SJSA1 (cell line): ENCODE data around the gene CROCC2. TPM values are rescaled to one million over a fixed set of nuclear protein-coding genes. Genes with fewer than 3 reads are reported as not detected.
A peak's percentile ranks its signal among the peaks of the same experiment; 100 is the strongest.

ENCODE experiments used
- DNase-seq, 2 experiments: peaks; one replicate each; pipeline ENCODE4 v3.0.0-alpha.2; 2015 to 2020; ENCODE audit warnings: low spot score in 2 of 2, low read depth in 1 of 2
- H3K27ac ChIP-seq: fragments of 250-450 bp; sonication (Bioruptor Pico); 2 replicates; pipeline ENCODE4 v1.5.1; 2020; ENCODE audit warnings: mild to moderate bottlenecking, moderate library complexity
- H3K27me3 ChIP-seq: fragments of 250-450 bp; sonication (Bioruptor Pico); replicated peaks from 2 replicates; pipeline ENCODE4 v1.5.1; 2020; ENCODE audit warnings: mild to moderate bottlenecking, moderate library complexity
- H3K36me3 ChIP-seq: fragments of 250-450 bp; sonication (Bioruptor Pico); 2 replicates; pipeline ENCODE4 v1.5.1; 2020; ENCODE audit warnings: mild to moderate bottlenecking
- H3K4me1 ChIP-seq: fragments of 250-450 bp; sonication (Bioruptor Pico); replicated peaks from 2 replicates; pipeline ENCODE4 v1.6.1; 2021; ENCODE audit warnings: mild to moderate bottlenecking
- H3K4me3 ChIP-seq: fragments of 250-450 bp; sonication (Bioruptor Pico); 2 replicates; pipeline ENCODE4 v1.5.1; 2020; ENCODE audit warnings: mild to moderate bottlenecking
- H3K9me3 ChIP-seq: fragments of 250-450 bp; sonication (Bioruptor Pico); replicated peaks from 2 replicates; pipeline ENCODE4 v1.5.1; 2020; ENCODE audit warnings: mild to moderate bottlenecking
- total RNA-seq: library from RNA; depleted of rRNA; stranded (reverse); fragments of >200 nt; shearing (Covaris generic); gene quantifications from 2 replicates; pipeline ENCODE4 v1.2.3, GENCODE V29; 2014

Gene CROCC2
- total RNA-seq, 1 experiment from 2014 or later = not detected

DNA sequence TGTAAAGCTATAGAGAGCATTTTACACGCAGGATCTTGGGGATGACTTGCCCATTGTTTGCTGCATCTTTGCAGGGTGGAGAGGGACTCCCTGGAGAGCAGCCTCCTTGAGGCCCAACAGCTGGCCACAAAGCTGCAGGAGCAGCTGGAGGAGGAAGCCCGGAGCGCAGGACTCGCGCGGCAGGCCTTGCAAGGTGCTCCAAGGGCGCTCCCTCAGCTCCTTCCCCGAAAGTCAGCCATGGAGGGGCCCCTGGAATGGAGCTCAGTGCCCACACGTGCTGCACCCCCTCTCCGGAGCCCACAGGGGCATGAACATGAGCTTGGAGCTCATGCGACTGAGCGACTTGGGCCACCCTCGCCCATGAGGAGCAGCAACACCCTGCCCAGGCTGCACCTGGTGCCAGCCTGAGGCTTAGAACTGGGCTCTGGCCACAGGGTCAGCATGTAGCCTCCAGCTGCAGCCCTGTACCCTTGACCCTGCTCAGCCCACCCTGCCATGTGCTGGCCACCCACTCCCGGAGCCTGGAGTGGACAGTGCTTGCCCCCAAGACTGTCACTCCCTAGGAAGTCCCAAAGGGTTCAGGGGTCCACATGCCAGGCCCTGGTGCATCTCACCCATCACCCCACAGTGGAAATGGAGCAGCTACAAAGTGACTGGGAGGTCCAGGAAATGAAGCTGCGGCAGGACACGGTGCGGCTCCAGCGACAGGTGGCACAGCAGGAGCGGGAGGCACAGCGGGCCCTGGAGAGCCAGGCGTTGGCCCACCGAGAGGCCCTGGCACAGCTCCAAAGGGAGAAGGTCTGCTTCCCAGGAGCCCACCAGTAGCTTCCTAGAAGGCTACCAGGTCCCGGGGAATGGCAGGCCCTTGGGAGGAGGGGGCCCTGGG, 43.0 kb downstream of the CROCC2 start:
- peak in 1 of 2 experiments; percentile 41 for DNase-seq
- Histone ChIP-seq H3K36me3 (no peaks in the 10 kb centered on the region), H3K27ac (no peak overlapping the region), H3K27me3 (no peaks in the 10 kb centered on the region), H3K4me3 (no peak overlapping the region), H3K4me1 (0 out of 2 replicates have a peak, but pooled peaks cover 5% of the 10 kb centered on the region), H3K9me3 (no peaks in the 10 kb centered on the region)

GRCh38 chr2:240949791-240950705, 43.9 kb downstream of the CROCC2 start:
- Histone ChIP-seq H3K9me3 (no peaks in the 10 kb centered on the region), H3K36me3 (no peaks in the 10 kb centered on the region), H3K27ac (no peak overlapping the region), H3K4me1 (0 out of 2 replicates have a peak, but pooled peaks cover 8% of the 10 kb centered on the region), H3K27me3 (no peaks in the 10 kb centered on the region), H3K4me3 (no peak overlapping the region)
- DNase-seq = peak in 1 of 2 experiments; percentile 39

GRCh38 chr2:240951045-240951594, 45.0 kb downstream of the CROCC2 start:
- no peak overlapping the region for H3K4me3 ChIP-seq
- H3K9me3 ChIP-seq = no peaks in the 10 kb centered on the region
- H3K27ac ChIP-seq = no peak overlapping the region
- no peaks in the 10 kb centered on the region for H3K27me3 ChIP-seq
- 0 out of 2 replicates have a peak, but pooled peaks cover 8% of the 10 kb centered on the region for H3K4me1 ChIP-seq
- DNase-seq = peak in 1 of 2 experiments; percentile 16
- no peaks in the 10 kb centered on the region for H3K36me3 ChIP-seq

DNA sequence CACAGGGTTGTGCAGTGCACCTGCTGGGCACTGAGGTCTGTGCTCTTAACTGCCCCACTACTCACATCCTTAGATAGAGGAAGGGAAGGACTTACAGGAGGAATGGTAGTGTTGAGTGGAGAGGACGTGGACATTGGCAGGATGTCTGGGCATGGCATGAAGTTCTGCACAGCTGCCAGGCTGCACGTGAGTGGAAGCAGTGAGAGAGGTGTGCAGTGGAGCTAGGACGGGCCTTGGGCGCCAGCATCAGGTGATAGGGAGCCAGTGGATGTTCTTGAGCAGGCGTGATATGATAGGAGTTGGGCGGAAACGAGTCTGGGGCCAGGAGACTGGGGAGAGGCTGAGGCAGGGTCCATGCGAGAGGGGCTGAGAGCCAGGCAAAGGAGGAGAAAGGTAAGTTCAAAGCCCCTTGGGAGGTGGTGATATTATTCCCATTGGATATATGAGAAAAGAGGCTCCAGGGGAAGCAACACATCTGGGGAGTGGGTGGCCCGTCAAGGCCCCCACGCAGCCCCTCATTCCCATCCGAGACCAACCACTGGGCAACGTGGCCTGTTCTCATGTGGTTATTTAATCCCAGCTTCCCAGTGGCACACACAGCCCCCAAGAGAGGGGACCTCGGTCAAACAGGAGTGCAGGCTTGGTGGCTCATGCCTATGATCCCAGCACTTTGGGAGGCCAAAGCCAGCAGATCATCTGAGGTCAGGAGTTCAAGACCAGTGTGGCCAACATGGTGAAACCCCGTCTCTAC, 46.5 kb downstream of the CROCC2 start:
- DNase-seq = peak in 1 of 2 experiments; percentile 35
- Histone ChIP-seq H3K27ac (no peak overlapping the region), H3K27me3 (no peaks in the 10 kb centered on the region)

DNA sequence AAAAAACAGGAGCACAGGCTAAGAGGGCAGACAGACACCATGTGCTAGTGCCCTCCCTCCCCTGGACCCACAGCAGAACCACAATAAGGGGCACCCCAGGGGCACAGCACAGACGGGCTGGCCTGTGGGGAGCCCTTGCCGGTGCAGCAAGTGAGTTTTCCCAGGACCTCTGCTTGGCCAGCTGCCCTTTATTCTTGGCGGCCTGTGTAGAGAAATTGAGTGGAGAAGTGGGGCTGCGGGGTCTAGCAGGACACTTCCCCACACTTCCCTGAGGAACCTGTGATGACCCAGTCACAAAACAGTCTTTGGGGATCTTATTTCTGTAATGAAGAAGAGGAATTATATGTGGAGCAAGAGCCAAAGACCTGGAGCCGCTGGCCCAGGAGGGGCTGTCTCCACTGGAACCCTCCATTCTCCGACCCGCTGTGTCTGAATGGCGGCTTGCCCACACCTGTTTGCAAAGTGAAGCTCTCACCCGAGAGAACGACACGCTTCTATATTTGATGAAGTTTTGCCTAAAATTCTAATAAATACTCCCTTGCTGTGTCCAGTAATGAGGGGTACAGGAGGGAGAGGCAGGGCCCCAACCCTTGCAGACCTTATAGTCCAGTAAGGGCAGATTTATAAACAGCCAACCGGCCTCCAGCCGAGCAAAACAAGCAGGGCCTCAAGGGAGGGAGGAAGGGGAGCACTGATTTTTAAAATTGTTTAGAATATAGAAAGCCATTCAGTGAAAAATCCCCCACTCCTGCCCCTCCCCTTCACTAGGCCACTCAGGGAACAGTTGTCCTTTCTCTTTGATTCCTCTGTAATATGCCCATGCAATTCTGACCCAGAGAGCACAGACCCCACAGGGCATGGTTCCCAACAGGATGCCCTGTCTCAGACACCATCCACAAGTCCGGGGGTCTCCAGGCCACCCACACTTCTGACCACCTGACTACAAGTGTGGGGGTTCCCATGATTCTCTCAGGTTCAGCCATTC, 47.6 kb downstream of the CROCC2 start:
- H3K27me3 ChIP-seq = no peaks in the 10 kb centered on the region
- peak in 1 of 2 experiments; percentile 36 for DNase-seq

More for the DNA sequence above, 46.5 kb downstream of the CROCC2 start:
- Histone ChIP-seq H3K36me3 (no peaks in the 10 kb centered on the region), H3K4me3 (no peak overlapping the region), H3K9me3 (no peaks in the 10 kb centered on the region), H3K4me1 (0 out of 2 replicates have a peak, but pooled peaks cover 8% of the 10 kb centered on the region)

GRCh38 chr2:240954436-240955305, 48.5 kb downstream of the CROCC2 start:
- H3K27ac ChIP-seq = no peak overlapping the region

More for the DNA sequence above, 47.6 kb downstream of the CROCC2 start:
- Histone ChIP-seq H3K27ac (no peak overlapping the region), H3K36me3 (no peaks in the 10 kb centered on the region), H3K4me1 (0 out of 2 replicates have a peak, but pooled peaks cover 8% of the 10 kb centered on the region), H3K9me3 (no peaks in the 10 kb centered on the region), H3K4me3 (no peak overlapping the region)

DNA sequence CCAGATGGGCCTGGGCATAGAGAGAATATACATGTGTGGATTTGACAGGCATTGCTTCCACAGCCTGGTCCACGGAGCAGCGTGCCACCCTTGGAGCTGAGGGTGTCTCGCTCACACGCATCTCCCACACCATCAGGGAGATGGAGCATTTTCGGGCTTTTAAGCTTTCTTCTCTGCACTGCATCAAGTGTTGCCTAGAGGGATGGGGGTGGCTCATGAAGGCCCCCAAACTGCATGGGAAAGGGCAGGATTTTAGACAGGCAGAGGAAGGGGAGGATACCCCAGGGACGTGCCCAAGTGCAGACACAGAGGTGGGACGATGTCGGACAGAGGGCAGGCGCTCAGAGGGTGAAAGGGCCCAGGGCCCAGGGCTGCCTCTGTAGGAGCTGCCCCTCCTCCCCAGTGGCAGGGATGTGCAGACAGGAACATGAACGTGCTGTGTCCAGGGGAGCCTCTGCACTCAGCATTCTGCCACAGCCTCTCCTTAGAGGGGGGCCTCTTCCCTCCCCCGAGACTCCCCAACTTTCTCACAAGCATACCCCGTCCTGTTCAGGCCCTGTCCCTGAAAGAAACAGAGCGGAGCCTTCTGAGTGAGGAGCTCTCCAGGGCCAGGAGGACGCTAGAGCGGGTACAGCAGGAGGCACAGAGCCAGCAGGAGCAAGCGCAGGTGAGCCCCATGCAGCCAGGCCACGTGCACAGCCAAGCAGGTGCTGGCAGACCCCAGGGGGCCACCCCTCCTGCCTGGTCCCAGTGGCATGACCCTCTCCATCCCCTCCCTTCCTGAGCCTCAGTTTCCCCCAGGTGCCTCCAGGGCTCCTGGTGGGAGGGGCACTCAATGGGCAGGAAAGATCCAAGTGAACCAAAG, 49.4 kb downstream of the CROCC2 start:
- no peaks in the 10 kb centered on the region for H3K27me3 ChIP-seq
- H3K4me3 ChIP-seq = no peak overlapping the region
- peaks cover 11% of the 10 kb centered on the region; the same call in 1 of the 2 replicates for H3K4me1 ChIP-seq
- H3K9me3 ChIP-seq = no peaks in the 10 kb centered on the region
- H3K36me3 ChIP-seq = no peaks in the 10 kb centered on the region
- H3K27ac ChIP-seq = no peak overlapping the region
- DNase-seq = peak in 1 of 2 experiments; percentile 29

More at GRCh38 chr2:240954436-240955305, 48.5 kb downstream of the CROCC2 start:
- 0 out of 2 replicates have a peak, but pooled peaks cover 8% of the 10 kb centered on the region for H3K4me1 ChIP-seq
- no peak overlapping the region for H3K4me3 ChIP-seq
- no peaks in the 10 kb centered on the region for H3K27me3 ChIP-seq
- H3K36me3 ChIP-seq = no peaks in the 10 kb centered on the region
- peak in 1 of 2 experiments; percentile 28 for DNase-seq
- no peaks in the 10 kb centered on the region for H3K9me3 ChIP-seq

DNA sequence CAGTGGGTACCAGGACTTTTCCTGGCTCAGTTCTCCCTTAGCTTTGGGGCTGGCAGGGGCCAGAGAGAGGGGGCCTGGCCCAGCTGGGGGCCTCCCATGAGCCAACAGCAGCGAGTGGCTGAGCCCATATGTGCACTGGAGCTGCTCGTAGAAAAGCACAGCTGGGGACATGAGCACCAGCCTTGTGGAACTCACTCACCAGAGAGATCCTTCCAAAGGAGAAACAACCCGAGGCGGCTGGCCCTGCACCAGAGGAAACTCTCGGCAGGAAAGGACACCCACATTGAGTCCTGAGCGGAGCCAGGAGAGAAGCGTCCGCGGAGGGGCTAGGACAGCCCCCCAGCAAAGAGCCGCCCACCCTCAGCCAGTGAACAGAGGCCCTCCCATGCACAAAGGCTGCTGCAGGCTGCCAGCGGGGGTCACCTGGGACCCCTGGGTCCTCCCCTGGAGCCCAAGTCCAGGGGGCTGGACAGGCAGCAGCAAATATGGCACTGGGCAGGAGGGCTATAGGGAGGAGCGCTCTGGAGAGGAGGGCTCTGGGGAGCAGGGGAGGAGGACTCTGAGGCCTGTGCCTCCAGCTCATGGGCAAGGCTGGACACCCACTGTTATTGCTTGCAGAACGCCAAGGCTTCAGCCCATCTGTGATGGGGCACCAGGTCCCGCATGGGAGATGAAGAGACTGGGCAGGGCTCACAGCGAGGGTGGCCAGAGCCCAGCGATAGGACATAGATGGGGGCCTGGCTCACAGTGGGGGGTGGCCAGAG, 50.2 kb downstream of the CROCC2 start:
- peak in 1 of 2 experiments; percentile 41 for DNase-seq
- Histone ChIP-seq H3K4me1 (peaks cover 12% of the 10 kb centered on the region; the same call in 1 of the 2 replicates), H3K36me3 (no peaks in the 10 kb centered on the region), H3K4me3 (no peak overlapping the region), H3K27ac (no peak overlapping the region), H3K27me3 (no peaks in the 10 kb centered on the region), H3K9me3 (no peaks in the 10 kb centered on the region)

GRCh38 chr2:240956935-240957655, 51.0 kb downstream of the CROCC2 start:
- Histone ChIP-seq H3K4me3 (no peak overlapping the region), H3K9me3 (no peaks in the 10 kb centered on the region), H3K27me3 (no peaks in the 10 kb centered on the region), H3K27ac (no peak overlapping the region), H3K36me3 (no peaks in the 10 kb centered on the region), H3K4me1 (peaks cover 12% of the 10 kb centered on the region; the same call in 1 of the 2 replicates)
- DNase-seq = peak in 1 of 2 experiments; percentile 38
